IPS-NIHi11 (cell line): Measurements from ENCODE around the gene MROH2A.

ENCODE experiments used
- DNase-seq: peaks from one replicate; pipeline ENCODE4 v3.0.0; 2012; ENCODE audit warnings: mixed read lengths, low spot score

MROH2A gene

GRCh38 chr2:233821196-233821595 lies 43.1 kb downstream of the MROH2A start:
- DNase-seq = no peak

DNA sequence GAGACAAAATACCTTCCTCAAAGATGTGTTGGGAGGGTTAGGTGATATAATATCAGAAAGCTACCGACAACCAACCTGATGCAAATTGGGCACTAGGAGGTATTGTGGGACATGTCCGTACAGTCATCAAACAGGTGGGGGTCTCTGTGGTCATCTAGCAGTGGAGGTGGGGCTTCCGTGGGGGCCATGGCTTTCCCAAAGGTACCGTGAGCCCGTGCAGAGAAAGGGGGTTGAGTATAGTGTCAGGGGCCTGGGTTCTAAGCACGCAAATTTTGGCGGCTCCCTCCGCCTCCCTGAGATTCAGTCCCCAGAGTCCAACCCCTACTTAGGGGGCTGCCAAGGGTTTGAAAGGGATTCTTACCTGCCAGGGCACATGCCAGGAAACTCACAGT lies 43.6 kb downstream of the MROH2A start:
- no peak for DNase-seq

DNA sequence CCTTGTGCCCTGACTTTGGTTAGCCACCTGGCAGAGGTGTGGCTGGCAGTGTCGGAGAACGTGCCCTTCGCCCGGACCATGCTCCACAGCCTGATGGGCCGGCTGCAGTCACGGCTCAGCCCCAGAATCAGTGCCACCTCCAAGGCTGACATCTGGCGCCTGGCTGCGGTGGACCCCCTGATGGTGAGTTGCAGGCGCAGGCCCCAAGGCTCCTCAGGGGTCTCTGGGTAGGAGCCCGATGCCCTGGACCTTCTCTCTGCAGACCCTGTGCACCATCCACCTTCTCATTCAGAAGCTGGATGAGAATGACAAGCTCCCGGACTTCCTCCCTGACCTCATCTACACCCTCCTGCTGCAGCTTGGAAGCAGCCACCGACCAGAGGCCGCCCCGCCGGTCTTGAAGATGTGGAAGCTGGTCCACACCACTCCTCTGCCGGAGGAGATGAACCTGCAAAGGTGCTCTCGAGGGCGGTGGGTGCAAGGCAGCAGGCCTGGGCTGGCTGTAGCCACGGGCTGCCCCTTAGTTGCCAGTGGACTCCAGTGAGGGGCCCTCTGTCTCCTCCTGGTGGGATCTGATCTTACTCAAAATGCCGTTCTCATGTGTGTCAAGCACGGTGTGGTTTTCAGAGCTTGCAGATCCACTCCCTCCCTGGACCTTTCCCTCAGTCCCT lies 44.1 kb downstream of the MROH2A start:
- DNase-seq = no peak

- no peak for DNase-seq
Observed at GRCh38 chr2:233822781-233823730, 44.9 kb downstream of the MROH2A start.

DNA sequence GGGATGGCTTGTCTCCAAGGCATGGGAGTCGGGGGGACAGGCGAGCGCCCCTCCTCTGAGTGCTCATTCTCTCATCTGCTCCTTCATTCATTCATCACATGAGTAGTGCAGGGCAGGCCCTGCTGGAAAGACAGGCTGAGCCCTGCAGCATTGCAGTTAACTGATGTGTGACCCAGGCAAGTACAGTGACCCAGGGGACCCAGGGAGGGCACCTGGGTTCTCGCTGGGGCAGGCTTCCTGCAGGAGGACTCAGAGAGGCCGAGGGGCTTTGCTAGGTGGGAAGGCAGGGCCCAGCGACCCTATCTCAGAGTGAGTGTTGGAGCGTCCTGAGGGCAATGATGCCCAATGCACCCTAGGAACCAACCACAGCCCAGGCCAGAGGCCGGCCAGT lies 45.6 kb downstream of the MROH2A start:
- DNase-seq = no peak

- DNase-seq = no peak
Observed at GRCh38 chr2:233824373-233824772, 46.2 kb downstream of the MROH2A start.

GRCh38 chr2:233828546-233829192 lies 50.5 kb downstream of the MROH2A start:
- DNase-seq = no peak

DNA sequence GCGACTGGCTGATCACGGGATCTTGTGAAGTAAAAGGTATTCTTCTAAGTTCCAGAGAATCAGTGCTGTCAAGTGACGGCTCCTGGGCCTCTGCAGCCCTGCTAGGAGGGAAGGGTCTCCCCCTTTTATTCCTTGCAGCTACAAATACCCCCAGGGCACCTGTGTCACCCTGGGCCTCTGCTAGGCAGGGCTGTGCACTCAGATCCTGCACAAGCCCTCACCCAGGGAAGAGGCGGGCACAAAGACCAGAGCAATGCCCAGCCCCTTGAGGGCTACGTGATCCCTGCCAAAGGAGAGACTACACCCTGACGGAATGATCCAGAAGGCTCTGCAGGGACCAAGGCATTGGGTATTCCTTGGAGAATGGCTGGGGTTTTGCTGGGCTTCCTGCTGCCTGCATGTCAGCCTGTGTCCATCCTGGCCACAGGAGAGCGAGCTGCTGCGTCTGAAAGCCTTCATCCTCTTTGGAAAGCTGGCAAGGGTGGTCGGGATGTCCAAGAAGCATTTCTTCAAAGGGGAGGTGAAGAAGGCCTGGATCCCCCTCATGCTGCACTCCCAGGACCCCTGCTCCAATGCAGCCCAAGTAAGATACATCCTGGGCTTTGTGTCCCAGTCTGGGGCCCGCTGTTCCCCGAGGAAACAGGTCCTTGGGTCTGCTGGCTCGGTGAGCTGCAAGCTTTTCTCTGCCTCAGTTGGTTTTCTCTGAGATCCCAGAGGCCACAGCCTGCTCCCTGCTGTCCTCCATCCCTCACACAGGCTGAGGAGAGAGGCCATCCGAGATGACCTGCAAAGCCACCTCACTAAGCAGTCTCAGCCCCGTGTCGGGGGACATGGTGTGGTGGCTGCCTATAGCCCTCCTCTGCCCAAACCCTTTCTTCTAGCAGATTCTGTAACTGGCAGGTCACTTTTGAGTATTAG lies 51.3 kb downstream of the MROH2A start:
- no peak for DNase-seq

GRCh38 chr2:233830111-233830802 lies 52.1 kb downstream of the MROH2A start:
- DNase-seq = no peak

GRCh38 chr2:233831011-233831721 lies 53.0 kb downstream of the MROH2A start:
- DNase-seq = no peak

DNA sequence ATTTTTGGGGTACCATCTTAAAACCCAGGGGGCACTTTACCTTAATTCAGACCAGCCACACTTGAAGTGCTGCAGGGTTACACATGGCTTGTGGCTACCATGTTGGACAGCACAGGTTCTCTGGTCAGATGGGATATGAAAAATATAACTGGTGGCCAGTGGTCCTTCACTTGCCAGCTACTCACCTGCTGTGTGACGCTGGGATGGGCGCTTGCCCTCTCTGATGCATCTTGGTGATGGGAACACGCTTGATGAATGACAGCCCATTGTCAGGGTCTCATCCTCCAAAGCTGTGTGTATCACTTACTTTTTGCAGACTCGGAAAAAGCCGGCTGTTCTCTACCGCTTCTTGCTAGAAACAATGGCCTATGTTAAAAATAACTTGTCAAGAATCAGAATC lies 53.7 kb downstream of the MROH2A start:
- DNase-seq = no peak

DNA sequence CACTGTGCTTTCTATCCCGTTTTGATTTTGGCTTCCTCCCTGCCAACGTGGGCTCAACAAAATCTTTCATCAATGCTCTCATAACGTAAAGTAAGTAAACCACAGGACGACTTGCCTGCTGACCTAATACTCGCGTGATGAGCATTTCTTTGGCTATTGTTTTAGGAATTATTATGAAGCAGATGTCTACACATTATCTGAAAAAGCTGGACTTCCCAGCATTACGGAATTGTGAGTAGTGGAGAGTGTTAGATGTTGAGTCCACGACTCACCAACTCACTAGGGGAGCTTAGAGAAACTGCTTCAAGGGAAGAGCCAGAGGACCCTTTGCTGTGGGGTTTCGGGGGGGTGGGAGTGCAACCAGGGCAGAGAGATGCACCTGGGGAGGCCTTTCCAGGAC lies 54.3 kb downstream of the MROH2A start:
- no peak for DNase-seq

DNA sequence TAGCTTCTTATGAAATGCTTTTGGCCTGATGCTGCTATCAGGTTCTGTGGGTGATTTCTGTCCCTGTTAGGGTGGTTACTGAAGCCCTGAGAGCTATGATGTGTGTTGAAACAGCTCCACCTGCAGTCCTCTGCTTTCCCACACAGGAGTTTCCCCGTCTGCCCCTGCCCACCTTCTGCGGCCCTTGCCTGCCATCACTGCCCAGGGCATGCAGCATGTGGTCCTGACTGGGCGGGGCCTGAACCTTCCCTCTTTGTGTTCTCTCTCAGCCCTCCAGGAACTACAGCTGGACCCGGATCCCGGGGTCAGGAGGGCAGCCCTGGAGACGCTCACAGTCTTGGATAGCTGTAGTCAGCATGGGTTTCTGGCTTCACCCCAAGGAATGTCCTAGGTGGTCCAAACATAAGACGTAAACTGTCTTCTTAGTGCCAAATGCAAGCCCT lies 54.8 kb downstream of the MROH2A start:
- DNase-seq = peak; percentile 83

GRCh38 chr2:233833345-233833744 lies 55.2 kb downstream of the MROH2A start:
- DNase-seq = no peak

- no peak for DNase-seq
Observed at GRCh38 chr2:233835230-233836186, 57.4 kb downstream of the MROH2A start.

GRCh38 chr2:233836359-233836758 lies 58.2 kb downstream of the MROH2A start:
- DNase-seq = no peak

- no peak for DNase-seq
Observed at GRCh38 chr2:233837694-233838229, 59.6 kb downstream of the MROH2A start.

DNA sequence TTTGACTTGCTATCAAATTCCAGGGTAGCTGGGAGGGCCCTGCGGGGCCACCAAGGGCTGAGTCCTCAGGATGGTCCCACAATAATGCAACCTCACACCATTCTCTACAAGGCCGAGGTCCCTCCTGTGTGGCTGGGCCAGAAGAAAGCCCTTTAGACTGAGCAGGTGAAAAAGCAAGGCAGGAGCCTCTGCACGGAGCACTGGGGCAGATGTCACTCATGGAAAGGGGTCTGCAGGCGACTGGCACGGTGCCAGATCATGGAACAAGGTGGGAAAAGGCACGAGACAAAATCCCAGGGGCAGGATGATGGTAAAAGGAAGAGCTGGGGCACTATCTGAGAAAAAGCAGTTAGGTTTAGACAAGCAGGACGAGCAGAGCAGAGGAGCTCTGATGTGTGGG lies 60.1 kb downstream of the MROH2A start:
- no peak for DNase-seq
